Measurements from ENCODE around the gene PIN1.
"Not testable (repeated sequence)": the region's sequence is repeated elsewhere in the genome, so short reads cannot be mapped to it uniquely, and the experiment has no call there.

The PIN1 gene

GRCh38 chr19:9834726-9835506, at the start of gene PIN1:
PIN1 (plus strand) TSS chr19:9835318; CDS start chr19:9835345, 27 bp downstream.
- DNase-seq (ENCODE audit: low spot score), result peak; percentile 95
- peak; percentile 57 for FAIRE-seq

- DNase-seq (ENCODE audit: low spot score), result peak; percentile 36
- FAIRE-seq, result no peak
Measured at GRCh38 chr19:9785367-9786331, 49.5 kb upstream of the PIN1 start.

DNA sequence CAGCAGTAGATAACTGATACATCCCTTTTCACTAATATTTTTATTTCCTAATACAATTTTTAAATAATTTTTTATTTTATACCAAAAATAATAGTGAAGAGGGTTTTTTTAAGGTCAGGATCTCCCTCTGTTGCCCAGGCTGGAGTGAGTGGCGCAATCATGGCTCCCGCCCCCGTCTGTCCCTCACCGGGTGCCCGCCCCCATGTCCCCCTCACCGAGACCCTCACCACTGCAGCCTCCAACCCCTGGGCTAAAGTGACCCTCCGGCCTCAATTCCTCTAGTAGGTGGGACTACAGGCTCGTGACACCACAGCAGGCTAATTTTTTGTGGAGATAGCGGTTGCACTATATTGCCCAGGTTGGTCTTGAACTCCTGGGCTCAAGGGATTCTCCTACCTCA, 48.8 kb upstream of the PIN1 start:
- DNase-seq (ENCODE audit: low spot score) (no peak), FAIRE-seq (no peak)

DNA sequence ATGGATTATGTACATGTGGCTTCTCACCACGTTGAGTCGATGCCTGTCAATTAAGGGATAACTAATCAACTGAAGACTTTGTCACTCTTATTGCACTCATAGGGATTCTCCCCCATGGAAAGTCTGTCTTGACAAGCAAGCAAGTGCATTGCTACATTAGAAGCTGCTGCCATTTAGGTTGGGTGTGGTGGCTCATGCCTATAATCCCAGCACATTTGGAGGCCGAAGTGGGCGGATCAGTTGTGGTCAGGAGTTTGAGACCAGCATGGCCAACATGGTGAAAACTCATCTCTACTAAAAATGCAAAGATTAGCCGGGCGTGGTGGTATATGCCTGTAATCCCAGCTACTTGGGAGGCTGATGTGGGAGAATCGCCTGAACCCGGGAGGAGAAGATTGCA, 48.3 kb upstream of the PIN1 start:
- FAIRE-seq (no peak), DNase-seq (ENCODE audit: low spot score) (no peak)

GRCh38 chr19:9788604-9789003, 46.5 kb upstream of the PIN1 start:
- not testable (repeated sequence) for FAIRE-seq; DNase-seq (ENCODE audit: low spot score)

GRCh38 chr19:9789066-9789465, 46.1 kb upstream of the PIN1 start:
- DNase-seq (ENCODE audit: low spot score), result no peak
- FAIRE-seq, result no peak

- FAIRE-seq; DNase-seq (ENCODE audit: low spot score): not testable (repeated sequence)
Measured at GRCh38 chr19:9789579-9789978, 45.5 kb upstream of the PIN1 start.

DNA sequence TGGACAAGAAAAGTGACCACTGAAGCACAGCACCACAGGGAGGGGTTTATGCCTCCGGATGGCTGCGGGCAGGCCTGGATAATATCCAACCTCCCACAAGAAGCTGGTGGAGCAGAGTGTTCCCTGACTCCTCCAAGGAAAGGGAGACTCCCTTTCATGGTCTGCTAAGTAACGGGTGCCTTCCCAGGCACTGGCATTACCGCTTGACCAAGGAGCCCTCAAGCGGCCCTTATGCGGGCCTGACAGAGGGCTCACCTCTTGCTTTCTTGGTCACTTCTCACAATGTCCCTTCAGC, 44.1 kb upstream of the PIN1 start:
- DNase-seq (ENCODE audit: low spot score), result peak; percentile 27
- peak; percentile 77 for FAIRE-seq

DNA sequence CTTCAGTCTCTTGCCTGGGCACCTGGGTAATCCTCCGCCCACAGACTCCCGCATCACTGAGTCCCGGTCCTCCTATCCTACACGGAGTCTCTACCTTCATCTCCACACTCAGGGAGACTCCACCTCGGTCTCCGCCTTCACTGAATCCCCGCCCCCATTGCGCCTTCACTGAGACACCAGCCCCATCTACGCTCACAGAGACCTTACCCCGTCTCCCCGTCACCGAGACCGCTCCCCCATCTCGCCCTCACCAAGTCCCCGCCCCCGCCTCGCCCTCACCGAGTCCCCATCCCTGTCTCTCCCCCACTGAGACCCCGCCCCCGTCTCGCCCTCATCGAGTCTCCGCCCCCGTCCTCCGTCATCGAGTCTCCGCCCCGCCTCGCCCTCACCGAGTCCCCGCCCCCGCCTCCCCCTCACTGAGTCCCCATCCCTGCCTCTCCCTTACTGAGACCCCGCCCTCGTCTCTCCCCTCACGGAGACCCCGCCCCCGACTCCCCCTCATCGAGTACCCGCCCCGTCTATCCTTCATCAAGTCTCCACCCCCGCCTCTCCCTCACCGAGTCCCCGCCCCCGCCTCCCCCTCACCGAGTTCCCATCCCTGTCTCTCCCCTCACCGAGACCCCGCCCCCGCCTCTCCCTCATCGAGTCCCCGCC, 43.4 kb upstream of the PIN1 start:
- no peak for DNase-seq (ENCODE audit: low spot score)
- FAIRE-seq, result no peak

- FAIRE-seq (no peak), DNase-seq (ENCODE audit: low spot score) (no peak)
Measured at GRCh38 chr19:9792206-9793070, 42.7 kb upstream of the PIN1 start.

GRCh38 chr19:9793071-9793591, 42.0 kb upstream of the PIN1 start:
- no peak for FAIRE-seq
- DNase-seq (ENCODE audit: low spot score), result no peak

GRCh38 chr19:9796113-9796773, 38.9 kb upstream of the PIN1 start:
- DNase-seq (ENCODE audit: low spot score), result peak; percentile 76
- peak; percentile 86 for FAIRE-seq

DNA sequence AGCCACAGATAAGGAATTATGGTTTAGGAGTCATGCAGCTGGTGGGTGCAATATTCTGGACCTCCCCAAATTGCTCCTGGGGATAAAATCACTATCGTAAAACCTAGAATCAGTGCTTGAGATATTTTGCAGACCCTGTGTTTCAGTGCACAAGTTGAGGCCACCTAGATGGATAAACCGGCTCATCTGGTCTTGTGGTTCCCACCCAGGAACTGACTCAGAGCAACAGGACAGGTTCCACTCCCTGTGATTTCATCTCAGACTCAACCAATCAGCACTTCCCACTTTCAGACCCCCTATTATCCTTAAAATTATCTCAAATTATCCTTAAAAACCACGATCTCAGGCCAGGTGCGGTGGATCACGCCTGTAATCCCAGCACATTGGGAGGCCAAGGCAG, 37.2 kb upstream of the PIN1 start:
- no peak for DNase-seq (ENCODE audit: low spot score)
- no peak for FAIRE-seq

DNA sequence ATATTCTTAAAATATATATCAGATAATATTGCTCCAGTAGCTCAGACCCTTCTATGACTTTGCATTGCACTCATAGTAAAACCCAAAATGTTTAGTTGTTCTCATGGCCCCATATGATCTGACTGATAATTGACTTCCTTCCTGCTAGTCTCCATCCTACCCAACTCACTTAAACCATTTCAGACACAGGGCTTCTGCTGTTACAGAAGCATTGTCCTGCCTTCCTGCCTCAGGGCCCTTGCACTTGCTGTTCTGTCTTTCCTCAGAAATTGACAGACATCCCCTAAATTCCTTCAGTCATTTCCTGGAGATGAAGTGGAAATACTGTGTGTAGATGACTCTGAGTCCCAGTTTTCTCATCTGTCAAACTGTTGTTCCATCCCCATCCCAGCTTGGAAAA, 36.0 kb upstream of the PIN1 start:
- DNase-seq (ENCODE audit: low spot score) (no peak), FAIRE-seq (no peak)

DNA sequence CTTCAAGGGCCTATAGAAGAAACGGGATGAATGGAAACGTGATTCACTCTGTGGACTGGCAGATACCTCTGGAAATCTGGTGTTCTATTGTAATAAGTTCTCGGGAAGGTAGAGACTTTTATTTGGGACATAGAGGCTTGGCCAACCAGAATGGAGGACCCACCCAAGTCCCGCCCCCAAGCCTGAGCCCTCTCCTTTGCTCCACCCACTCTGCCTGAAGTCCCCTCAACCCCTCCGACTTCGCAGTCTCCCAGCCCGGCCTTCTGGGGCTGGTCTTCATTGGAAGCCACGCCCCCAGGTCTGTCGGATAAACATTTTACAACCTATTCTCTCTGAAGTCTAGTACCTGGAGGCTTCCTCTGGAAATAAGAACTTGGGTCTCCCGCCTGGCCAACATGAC, 33.1 kb upstream of the PIN1 start:
- DNase-seq (ENCODE audit: low spot score) (no peak), FAIRE-seq (no peak)

- DNase-seq (ENCODE audit: low spot score) (no peak), FAIRE-seq (no peak)
Measured at GRCh38 chr19:9806803-9807202, 28.3 kb upstream of the PIN1 start.

- no peak for DNase-seq (ENCODE audit: low spot score)
- no peak for FAIRE-seq
Measured at GRCh38 chr19:9808855-9809824, 26.0 kb upstream of the PIN1 start.

- DNase-seq (ENCODE audit: low spot score) (no peak), FAIRE-seq (no peak)
Measured at GRCh38 chr19:9811139-9811538, 24.0 kb upstream of the PIN1 start.

DNA sequence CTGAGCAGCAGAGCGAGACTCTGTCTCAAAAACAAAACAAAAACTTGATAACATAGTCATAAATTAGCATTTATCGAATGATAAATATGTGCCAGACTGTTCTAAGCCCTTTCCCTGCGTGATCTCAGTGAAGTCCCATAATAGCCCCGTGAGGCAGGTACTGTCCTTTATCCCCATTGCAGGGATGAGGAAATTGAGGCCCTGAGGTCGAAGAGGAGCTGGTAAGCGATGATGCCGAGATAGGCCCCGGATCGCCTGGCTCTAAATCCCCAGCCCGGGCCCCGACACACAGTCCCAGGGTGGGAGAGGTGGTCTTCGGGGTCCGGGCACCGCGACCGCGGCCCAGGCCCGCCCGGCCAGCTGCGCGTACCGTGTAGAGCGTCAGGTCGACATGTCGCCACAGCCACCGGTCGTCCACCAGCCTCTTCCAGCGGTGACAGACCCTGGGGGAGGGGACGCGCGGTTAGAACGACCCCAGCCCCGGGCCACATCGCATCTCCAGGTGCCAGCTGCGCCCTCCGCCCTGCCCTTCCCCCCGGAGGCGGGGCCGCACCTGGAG, 16.9 kb upstream of the PIN1 start:
- no peak for FAIRE-seq
- DNase-seq (ENCODE audit: low spot score), result no peak

Measured in RCC 7860 (cell line).